GM19239 (cell line): ENCODE results near the gene TRIM52.

Experiments used
- DNase-seq: peaks from one replicate; pipeline ENCODE4 v3.0.0; 2011; ENCODE audit warnings: low spot score; ENCODE audit not compliant: insufficient read length
- FAIRE-seq: peaks from 2 replicates; lab custom pipeline; 2011; peaks lifted over from hg19 to GRCh38; lab: Jason Lieb, UNC

TRIM52 gene

DNA sequence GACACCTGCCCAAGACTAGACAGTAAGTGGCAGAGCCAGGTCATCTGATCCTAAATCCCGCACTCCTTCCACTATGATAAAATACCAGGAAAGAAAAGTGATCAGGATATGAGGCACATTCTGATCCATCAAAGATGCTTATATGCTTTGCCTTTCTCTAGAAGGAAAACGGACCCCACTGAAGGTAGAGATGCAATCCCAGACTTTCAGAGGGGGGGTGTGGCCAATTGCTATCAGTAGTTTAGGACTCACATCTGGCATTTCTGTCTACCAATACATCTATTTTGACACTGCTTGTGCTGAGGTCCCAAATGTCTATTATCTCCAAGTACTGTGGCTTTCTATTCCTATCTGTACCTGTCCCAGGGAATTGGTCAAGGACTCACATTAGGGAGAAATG, 1.7 kb downstream of the TRIM52 start:
- DNase-seq (no peak), FAIRE-seq (no peak)

DNA sequence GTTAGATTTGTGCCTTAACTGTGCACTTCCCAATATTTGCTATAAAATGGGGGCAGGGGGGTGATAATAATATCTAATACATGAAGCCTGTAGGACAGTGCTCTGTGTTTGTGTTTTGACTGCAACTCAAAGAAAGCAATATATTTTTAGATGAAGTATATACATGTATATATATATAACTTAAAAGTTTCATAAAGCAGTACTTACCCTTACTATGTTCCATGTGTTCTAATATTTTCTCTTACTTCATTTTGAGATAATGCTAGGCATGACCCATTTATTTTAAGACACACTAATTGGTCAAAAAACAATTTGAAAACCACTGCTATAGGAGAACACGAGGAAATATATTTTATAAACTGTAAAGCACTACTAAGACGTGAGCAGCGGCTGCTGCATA, 2.4 kb downstream of the TRIM52 start:
- no peak for FAIRE-seq
- DNase-seq = no peak

DNA sequence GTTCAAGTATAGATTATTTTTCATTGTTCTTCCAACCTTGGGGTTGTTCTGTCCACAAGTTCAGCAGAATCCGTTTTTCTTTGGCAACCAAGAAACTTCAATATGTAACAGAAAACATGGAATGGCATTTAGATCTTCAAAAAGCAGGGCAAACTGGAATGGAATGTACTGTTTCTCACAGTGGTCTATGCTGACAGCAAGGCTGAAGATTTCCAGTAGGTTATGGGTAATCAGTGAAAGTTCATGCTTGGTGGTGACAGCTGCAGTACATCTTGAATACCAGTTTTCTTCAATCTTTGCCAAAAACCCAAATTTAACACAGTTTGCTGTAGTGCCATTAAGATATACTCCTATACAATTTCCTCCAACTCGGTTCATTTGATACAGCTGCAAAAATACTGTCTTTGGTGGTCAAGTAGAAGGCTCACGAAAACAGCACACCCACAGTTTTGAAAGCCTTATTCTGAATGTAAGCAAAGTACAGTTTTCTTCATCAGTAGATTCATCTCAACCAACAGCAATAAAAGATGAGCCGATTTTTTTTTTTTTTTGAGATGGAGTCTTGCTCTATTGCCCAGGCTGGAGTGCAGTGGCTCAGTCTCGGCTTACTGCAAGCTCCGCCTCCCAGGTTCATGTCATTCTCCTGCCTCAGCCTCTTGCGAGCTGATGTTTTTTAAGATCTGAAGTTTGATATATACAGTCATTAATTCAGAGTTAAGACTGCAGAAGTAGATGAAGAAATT, 4.9 kb downstream of the TRIM52 start:
- no peak for FAIRE-seq

GRCh38 chr5:181255276-181255675, 5.7 kb downstream of the TRIM52 start:
- DNase-seq (no peak), FAIRE-seq (no peak)

More for the DNA sequence above, 4.9 kb downstream of the TRIM52 start:
- DNase-seq = no peak

DNA sequence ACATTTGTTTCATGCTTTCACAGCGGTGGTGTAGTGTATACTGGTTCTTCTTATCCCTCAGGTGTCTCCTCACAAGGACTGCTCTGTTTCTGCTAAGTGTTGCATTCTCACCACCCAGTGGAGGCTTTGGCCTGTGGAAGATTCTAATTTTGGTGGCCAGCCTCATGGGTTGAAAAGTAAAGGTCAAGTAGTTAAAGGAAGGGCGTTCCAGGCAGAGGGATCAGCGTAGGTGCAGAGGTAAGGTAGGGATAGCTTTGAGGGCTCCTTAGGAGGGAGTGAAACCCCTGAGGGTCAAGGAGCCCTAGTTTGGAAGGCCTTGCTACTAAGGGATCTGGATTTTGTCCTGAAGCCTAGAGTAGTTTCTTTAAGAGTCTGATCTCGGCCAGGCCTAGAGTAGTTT, 12.7 kb downstream of the TRIM52 start:
- FAIRE-seq = no peak

DNA sequence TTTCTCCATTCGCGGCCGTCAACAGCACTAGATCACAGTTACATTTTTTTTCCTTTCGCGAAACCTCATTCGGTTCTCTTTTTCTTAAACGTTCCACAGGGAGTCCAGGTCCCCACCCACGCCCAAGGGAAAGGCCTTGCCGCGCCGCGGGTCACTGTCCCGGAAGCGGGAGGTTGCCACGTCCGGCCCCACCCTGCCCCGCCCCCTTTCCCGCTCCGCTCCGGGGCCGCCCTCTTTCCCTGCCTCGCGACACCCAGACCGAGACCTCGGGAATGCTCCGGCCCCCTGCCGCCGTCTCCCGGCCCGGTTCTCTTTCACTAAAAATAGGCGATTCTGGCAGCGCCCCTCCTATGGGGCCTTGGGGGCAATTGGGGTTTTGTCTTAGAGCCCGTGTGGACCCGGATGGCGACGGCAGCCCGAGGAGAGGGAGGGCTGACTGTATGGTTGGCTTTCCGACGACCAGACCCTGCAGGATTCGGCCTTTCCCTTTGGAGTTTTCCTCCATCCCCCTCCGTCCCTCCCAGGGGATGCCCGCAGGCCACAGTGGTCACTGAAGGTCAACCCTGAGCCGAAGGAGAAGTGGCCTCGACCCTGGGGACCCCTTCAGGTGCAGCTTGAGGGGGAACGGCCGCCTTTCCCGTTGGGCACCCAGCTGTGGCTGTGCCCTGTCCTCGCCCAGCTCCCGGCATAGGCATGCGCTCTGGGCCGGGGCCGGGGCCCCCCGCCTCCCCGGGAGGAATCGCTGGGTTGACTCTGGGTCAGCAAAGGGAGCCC, 14.5 kb downstream of the TRIM52 start:
- FAIRE-seq (peak; percentile 47), DNase-seq (peak; percentile 60)

More for the DNA sequence above, 12.7 kb downstream of the TRIM52 start:
- DNase-seq = no peak

DNA sequence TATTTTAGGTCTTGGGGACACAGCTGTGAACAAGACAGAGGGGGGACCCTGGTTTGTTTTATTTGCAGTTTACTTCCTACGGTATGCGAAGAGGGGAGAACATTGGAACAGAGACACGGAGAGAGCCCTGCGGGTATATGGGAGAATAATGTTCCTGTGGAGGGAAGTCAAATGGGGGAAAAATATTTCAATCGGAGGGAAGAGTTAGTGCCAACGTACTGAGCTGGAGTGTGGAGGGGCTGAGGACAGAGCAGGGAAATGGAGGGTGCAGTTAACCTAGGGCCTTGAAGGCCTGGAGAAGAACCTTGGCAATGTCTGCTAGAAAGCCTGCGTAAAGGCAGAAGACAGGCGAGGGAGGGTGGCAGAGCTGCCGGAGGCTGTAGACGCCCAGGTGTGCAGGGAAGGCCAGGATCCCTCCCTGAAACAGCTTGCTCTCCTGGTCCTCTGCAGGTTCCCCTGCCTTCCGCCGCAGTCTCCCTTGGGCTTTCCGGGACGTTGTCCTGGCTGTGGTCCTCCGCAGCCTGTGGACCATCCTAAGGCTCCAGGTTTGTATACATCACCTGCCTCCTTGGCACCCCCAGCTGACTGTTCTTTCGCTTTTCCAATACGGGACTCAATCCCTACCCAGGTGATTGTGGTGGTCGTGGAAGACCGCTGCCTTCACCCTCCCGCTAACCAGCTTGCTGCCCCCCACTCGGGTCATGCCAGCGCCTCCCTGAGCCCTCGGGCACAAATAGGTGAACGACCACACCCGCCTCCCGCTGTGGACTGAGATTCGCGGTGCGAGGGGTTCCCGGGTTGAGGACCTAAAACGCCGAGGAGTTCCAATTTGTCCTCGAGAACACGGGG, 15.3 kb downstream of the TRIM52 start:
- no peak for DNase-seq
- no peak for FAIRE-seq

GRCh38 chr5:181243564-181244343, 17.2 kb downstream of the TRIM52 start, which contains the start of gene RACK1:
RACK1 (minus strand) TSS chr5:181243906; CDS start chr5:181243800, 106 bp downstream.
- FAIRE-seq = peak; percentile 62
- peak; percentile 72 for DNase-seq

GRCh38 chr5:181243018-181243563, 17.9 kb downstream of the TRIM52 start:
- no peak for DNase-seq
- peak; percentile 35 for FAIRE-seq

DNA sequence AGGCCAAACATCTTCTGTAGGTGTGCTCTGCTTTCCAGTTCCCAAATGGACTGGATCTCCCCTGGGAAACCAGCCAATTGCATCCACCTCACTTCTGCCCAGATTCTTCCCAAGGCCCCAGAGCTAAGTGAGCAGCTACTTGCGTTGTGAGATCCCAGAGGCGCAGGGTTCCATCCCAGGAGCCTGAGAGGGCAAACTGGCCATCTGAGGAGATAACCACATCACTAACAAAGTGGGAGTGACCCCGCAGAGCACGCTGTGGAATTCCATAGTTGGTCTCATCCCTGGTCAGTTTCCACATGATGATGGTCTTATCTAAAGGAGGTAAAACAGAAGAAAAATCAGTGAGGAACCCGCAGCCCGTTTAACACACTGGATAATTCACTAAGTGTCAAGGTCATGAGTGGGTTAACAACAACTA, 18.9 kb downstream of the TRIM52 start:
- FAIRE-seq = no peak

GRCh38 chr5:181241393-181241975, 19.5 kb downstream of the TRIM52 start:
- no peak for FAIRE-seq
- DNase-seq = no peak

More for the DNA sequence above, 18.9 kb downstream of the TRIM52 start:
- no peak for DNase-seq

GRCh38 chr5:181239062-181239663, 21.8 kb downstream of the TRIM52 start:
- DNase-seq (no peak), FAIRE-seq (no peak)

- no peak for FAIRE-seq
- no peak for DNase-seq
Measured at GRCh38 chr5:181237729-181238385, 23.1 kb downstream of the TRIM52 start.

- FAIRE-seq (no peak), DNase-seq (no peak)
Measured at GRCh38 chr5:181236954-181237641, 23.8 kb downstream of the TRIM52 start.

DNA sequence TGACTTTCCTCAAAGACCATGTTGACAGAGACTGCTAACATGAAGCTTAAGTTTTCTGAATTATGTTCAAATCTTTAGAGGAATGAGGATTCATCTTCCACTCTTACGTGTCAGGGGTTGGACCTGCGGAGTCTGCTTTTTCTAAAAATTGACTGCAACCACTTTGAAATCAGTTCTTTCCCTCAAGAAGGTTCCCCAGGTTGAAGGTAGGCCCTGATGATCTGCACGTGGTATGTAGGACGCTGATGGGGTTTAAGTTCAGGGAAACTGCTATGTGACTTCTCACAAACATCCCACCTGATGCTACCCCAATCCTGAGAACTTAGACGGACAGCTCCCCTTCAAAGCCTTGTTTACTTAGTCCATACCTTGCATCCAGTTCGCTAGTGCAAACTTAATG, 24.5 kb downstream of the TRIM52 start:
- FAIRE-seq = no peak
- DNase-seq = no peak

GRCh38 chr5:181235689-181236366, 25.1 kb downstream of the TRIM52 start:
- no peak for FAIRE-seq
- no peak for DNase-seq

- no peak for DNase-seq
Measured at GRCh38 chr5:181235323-181235688, 25.6 kb downstream of the TRIM52 start.

More at GRCh38 chr5:181235323-181235688, 25.6 kb downstream of the TRIM52 start:
- FAIRE-seq = no peak
